RWPE2 (cell line): ENCODE data around the gene WASF2.

ENCODE experiments used
- ATAC-seq: fragments of 200-7000 bp; cut with Tn5 transposase; 3 replicates; pipeline ENCODE4 v1.9.1; 2021; ENCODE audit warnings: low read depth
- DNase-seq: peaks from one replicate; pipeline ENCODE4 v3.0.0-alpha.2; 2020; ENCODE audit warnings: low spot score
- H3K27ac ChIP-seq: fragments of 450-650 bp; 2 replicates; pipeline ENCODE4 v1.5.1; 2017; ENCODE audit warnings: mild to moderate bottlenecking; ENCODE audit not compliant: poor library complexity, severe bottlenecking
- H3K27me3 ChIP-seq: fragments of 250-450 bp; sonication (Bioruptor Pico); 2 replicates; pipeline ENCODE4 v1.5.1; 2021; ENCODE audit warnings: mild to moderate bottlenecking, moderate library complexity; ENCODE audit not compliant: insufficient read depth, poor library complexity, severe bottlenecking
- H3K36me3 ChIP-seq: fragments of 250-450 bp; sonication (Bioruptor Pico); 2 replicates; pipeline ENCODE4 v1.5.1; 2020; ENCODE audit warnings: low read depth, mild to moderate bottlenecking, moderate library complexity
- H3K4me1 ChIP-seq: fragments of 250-450 bp; sonication (Bioruptor Pico); 2 replicates; pipeline ENCODE4 v1.5.1; 2021; ENCODE audit warnings: mild to moderate bottlenecking, moderate library complexity; ENCODE audit not compliant: insufficient read depth, poor library complexity, severe bottlenecking
- H3K4me3 ChIP-seq: fragments of 250-450 bp; sonication (Bioruptor Pico); 2 replicates; pipeline ENCODE4 v1.5.1; 2021; ENCODE audit warnings: mild to moderate bottlenecking, moderate library complexity; ENCODE audit not compliant: severe bottlenecking
- H3K9me3 ChIP-seq: fragments of 250-450 bp; sonication (Bioruptor Pico); 2 replicates; pipeline ENCODE4 v1.5.1; 2021; ENCODE audit warnings: mild to moderate bottlenecking, moderate library complexity; ENCODE audit not compliant: severe bottlenecking
- TF ChIP-seq, protein P1 (sequence below): fragments of 450-650 bp; IDR thresholded peaks from one replicate; pipeline ENCODE4 v1.5.1; 2017; ENCODE audit warnings: mild to moderate bottlenecking, moderate library complexity; ENCODE audit not compliant: poor library complexity, severe bottlenecking

WASF2 gene

GRCh38 chr1:27366411-27367159 lies 123.4 kb downstream of the WASF2 start, which contains the start of gene MAP3K6:
MAP3K6 (minus strand) TSS chr1:27366961; CDS start chr1:27366597, 364 bp downstream.
- Histone ChIP-seq H3K9me3 (no peaks in the 10 kb centered on the region), H3K27me3 (no peaks in the 10 kb centered on the region), H3K4me3 (peak within 1 kb of the TSS; percentile 82), H3K36me3 (peaks cover 17% of the 10 kb centered on the region), H3K27ac (peak within 1 kb of the TSS; percentile 91), H3K4me1 (peaks cover 6% of the 10 kb centered on the region)
- ATAC-seq (peak; percentile 83), DNase-seq (peak; percentile 92)
- TF ChIP-seq, protein P1, sequence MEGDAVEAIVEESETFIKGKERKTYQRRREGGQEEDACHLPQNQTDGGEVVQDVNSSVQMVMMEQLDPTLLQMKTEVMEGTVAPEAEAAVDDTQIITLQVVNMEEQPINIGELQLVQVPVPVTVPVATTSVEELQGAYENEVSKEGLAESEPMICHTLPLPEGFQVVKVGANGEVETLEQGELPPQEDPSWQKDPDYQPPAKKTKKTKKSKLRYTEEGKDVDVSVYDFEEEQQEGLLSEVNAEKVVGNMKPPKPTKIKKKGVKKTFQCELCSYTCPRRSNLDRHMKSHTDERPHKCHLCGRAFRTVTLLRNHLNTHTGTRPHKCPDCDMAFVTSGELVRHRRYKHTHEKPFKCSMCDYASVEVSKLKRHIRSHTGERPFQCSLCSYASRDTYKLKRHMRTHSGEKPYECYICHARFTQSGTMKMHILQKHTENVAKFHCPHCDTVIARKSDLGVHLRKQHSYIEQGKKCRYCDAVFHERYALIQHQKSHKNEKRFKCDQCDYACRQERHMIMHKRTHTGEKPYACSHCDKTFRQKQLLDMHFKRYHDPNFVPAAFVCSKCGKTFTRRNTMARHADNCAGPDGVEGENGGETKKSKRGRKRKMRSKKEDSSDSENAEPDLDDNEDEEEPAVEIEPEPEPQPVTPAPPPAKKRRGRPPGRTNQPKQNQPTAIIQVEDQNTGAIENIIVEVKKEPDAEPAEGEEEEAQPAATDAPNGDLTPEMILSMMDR = peak; percentile 82

- TF ChIP-seq, protein P1 = no peak
- H3K4me1 ChIP-seq = peaks cover 6% of the 10 kb centered on the region
- no peaks in the 10 kb centered on the region for H3K9me3 ChIP-seq
- H3K4me3 ChIP-seq = peak overlapping the region; percentile 82
- peak; percentile 36 for ATAC-seq
- no peaks in the 10 kb centered on the region for H3K27me3 ChIP-seq
- no peak for DNase-seq
- peaks cover 22% of the 10 kb centered on the region for H3K36me3 ChIP-seq
- peak overlapping the region; percentile 91 for H3K27ac ChIP-seq
These were observed 123.9 kb downstream of the WASF2 start for GRCh38 chr1:27366113-27366410.

GRCh38 chr1:27365372-27366112 lies 124.4 kb downstream of the WASF2 start:
- Histone ChIP-seq H3K9me3 (no peaks in the 10 kb centered on the region), H3K36me3 (peaks cover 24% of the 10 kb centered on the region), H3K27me3 (no peaks in the 10 kb centered on the region), H3K4me1 (peaks cover 6% of the 10 kb centered on the region), H3K4me3 (peak overlapping the region; percentile 82), H3K27ac (peak overlapping the region; percentile 91)
- ATAC-seq = peak; percentile 73
- TF ChIP-seq, protein P1 = no peak
- DNase-seq = peak; percentile 90

GRCh38 chr1:27364696-27365371 lies 125.1 kb downstream of the WASF2 start:
- TF ChIP-seq, protein P1 = no peak
- Histone ChIP-seq H3K4me3 (peak overlapping the region; percentile 82), H3K9me3 (no peaks in the 10 kb centered on the region), H3K27ac (peak overlapping the region; percentile 91), H3K4me1 (peaks cover 6% of the 10 kb centered on the region), H3K27me3 (no peaks in the 10 kb centered on the region), H3K36me3 (peaks cover 24% of the 10 kb centered on the region)
- ATAC-seq = no peak
- no peak for DNase-seq
